ENCODE results near the gene PLAC9.
"Not testable (repeated sequence)": the region's sequence is repeated elsewhere in the genome, so short reads cannot be mapped to it uniquely, and the experiment has no call there.

PLAC9 gene

DNA sequence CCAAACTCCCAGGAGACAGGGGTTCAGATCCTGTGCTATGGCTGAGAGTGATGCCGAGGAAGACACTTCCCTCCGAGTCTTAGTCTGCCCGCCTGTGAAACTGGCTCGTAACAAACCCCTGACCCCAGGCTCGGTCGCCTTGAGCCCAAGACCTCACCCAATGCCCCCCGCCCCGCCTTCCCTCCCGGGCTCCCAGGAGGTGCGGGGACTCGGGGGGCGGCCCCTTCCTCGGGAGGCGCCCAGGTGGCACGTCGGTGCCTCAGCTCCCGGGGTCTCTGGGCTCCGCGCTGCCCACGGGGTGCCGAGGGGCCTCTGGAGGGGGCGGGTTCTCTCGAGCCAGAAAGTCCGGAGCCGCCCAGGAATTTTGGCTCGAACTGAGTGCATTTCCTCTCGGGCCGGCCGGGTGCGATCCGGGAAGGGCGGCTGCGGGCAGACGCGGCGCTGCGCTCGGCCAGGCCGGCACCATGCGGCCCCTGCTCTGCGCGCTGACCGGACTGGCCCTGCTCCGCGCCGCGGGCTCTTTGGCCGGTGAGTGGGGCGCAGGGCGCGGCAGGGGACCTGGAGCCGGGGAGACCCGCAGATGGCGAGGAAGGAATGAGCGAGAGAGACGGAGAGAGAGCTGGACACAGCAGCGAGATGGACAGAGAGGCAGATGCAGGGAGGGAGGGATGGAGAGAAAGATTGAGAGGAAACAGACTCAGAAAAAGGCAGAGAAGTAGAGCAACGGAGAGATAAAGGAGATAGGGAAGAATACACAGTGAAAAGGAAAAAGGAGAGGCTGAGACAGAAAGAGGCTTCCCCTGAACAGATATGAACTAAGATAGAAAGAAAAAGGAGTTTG, at the start of gene PLAC9:
Gene PLAC9, plus strand, starts transcription at position 432 of the 841 bp plus-strand sequence. Its CDS starts 33 bp downstream, at position 465.
- DNase-seq (ENCODE audit: extremely low read depth in 1 of 2, low read depth in 1 of 2), result no peak

GRCh38 chr10:80090121-80090520, 42.4 kb upstream of the PLAC9 start:
- no peak for DNase-seq (ENCODE audit: extremely low read depth in 1 of 2, low read depth in 1 of 2)

DNA sequence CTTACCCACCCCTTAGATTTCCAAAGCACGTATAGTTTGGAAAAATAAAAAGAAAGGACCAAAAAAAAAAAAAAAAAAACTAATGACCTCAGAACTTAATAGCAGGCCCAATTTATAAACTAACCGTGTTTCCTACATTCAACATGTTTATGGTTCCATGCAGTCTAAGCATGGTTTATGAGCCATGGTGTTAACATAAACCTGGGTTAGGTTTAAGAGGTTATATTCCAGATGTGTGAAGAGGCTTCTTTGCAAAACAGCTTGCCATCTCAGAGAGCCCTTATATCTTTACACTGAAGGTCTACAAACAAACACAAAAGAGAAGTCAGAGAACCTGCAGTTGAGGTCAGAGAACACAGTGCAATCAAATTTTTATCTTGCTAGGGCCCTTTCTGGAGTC, 38.3 kb upstream of the PLAC9 start:
- DNase-seq (ENCODE audit: extremely low read depth in 1 of 2, low read depth in 1 of 2), result no peak

DNA sequence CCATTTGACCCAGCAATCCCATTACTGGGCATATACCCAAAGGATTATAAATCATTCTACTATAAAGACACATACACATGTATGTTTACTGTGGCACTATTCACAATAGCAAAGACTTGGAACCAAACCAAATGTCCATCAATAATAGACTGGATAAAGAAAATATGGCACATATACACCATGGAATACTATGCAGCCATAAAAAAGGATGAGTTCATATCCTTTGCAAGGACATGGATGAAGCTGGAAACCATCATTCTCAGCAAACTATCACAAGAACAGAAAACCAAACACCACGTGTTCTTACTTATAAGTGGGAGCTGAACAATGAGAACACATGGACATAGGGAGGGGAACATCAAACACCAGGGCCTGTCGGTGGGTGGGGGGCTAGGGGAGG, 34.3 kb upstream of the PLAC9 start:
- not testable (repeated sequence) for DNase-seq (ENCODE audit: extremely low read depth in 1 of 2, low read depth in 1 of 2)

DNA sequence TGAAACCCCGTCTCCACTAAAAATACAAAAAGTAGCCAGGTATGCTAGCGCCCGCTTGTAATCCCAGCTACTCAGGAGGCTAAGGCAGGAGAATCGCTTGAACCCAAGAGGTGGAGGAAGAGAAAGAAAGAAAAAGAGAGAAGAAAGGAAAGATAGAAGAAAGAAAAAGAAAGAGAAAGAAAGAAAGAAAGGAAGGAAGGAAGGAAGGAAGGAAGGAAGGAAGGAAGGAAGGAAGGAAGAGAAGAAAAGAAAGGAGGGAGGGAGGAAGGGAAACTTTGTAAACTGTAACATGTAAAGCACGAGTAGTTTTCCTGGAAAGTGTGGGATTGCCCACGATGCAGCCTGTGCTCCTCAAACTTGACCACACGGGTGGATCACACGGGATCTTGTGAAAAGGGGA, 33.2 kb upstream of the PLAC9 start:
- DNase-seq (ENCODE audit: extremely low read depth in 1 of 2, low read depth in 1 of 2), result not testable (repeated sequence)

GRCh38 chr10:80100116-80100515, 32.4 kb upstream of the PLAC9 start:
- DNase-seq (ENCODE audit: extremely low read depth in 1 of 2, low read depth in 1 of 2), result no peak

DNA sequence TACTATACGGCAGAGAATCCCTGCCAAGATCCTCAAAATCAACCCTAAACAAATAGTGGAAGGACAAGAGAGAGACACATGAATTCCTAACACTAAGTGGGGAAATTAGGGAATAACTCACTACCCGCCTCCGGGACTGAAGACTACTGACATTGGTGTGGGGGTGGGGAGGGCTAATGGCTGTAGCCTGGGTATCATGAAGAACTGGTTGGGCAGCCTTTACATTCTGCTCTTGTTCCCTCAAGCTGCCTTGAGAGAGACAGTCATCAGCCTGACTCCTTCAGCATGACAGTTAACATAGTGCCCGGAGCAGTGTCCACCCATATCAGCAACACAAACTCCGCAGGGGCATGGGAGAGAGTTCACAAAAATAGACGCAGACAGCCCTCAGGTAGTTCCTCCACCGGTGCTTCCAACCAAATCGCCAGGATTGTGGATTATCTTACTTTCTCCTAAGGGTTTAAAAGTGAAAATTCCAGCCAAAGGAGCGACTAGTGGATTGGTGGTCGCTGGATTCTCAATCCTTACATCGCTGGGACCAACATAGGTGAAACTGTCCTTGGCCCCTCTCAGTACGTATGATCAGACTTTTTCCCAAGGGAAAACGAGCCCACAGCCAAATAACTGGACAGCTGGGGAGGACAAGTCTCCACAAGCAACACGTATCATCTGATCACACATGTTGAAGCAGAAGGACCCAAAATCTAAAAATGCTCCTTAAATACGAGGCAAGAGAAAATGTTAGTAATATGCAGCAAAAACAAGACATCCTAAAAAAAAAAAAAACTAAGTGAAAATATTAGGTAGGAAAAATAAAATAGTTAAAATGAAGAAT, 31.5 kb upstream of the PLAC9 start:
- no peak for DNase-seq (ENCODE audit: extremely low read depth in 1 of 2, low read depth in 1 of 2)

DNA sequence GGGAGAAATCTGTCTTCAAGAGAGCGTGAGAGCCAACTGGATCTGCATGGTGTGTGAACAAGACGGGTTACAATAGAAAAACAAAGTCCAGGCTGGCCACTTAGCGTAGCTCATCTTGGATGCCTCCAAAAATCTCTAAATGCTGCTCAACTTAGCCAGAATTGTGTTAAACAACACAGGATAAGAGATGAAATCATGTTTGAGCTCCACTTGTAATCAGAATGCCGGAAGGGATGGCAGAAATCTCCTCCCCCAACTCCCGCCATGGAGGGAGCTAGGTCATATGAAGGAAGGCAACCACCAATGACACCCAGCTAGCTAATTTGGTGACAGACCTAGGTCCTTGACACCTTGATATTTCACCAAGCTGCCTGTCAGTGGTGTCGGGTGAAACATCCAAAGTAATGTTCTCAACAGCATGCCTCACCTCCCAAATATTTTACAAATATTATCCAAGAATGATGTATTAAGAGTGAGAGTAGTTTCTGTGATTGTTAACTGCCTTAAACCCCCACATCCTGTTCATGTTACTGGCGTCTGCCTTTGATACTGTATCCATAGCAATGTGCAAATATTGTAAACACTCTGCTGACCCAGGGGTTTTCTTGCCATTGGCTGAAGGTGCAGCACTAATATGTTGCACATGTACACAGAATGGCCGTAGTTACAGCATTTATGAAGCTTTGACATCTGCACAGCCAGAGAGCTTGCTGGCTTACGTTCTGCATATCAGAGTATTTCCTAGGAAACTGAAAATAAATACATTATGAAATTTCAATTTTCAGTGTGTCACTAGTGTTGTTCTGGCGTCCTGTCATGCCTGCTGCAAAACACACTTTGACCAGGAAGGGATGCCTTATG, 28.2 kb upstream of the PLAC9 start:
- no peak for DNase-seq (ENCODE audit: extremely low read depth in 1 of 2, low read depth in 1 of 2)

GRCh38 chr10:80108576-80109239, 23.8 kb upstream of the PLAC9 start:
- no peak for DNase-seq (ENCODE audit: extremely low read depth in 1 of 2, low read depth in 1 of 2)

GRCh38 chr10:80110986-80111385, 21.5 kb upstream of the PLAC9 start:
- DNase-seq (ENCODE audit: extremely low read depth in 1 of 2, low read depth in 1 of 2), result no peak

- DNase-seq (ENCODE audit: extremely low read depth in 1 of 2, low read depth in 1 of 2), result no peak
Measured at GRCh38 chr10:80118669-80119068, 13.9 kb upstream of the PLAC9 start.

DNA sequence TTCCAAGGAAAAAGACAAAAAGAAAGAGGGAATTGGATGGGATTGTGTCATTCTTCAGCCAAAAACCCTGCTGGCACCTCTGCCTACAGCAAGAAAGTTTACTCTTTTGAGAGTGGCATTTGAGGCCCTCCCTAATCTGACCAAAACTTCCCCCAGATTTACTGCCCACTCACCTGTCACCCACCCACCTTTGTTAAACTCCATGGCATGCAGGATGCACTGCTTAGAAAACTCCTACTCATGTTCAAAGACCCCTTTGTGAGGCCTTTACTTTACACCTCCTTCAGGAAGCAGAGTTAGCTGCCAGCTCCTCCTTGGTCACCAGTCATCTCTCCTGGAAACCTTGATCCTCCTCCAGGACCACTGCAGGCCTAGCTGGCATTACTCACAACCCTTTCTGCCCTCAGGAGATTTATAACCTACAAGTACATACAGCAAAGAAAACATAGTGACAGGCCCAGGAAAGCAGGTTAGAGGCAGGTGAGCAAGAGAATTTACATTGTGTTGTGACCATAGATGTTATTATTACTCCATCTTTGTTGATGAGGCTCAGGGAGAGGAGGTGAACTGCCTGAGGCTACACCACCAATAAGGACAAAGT, 10.3 kb upstream of the PLAC9 start:
- no peak for DNase-seq (ENCODE audit: extremely low read depth in 1 of 2, low read depth in 1 of 2)

- no peak for DNase-seq (ENCODE audit: extremely low read depth in 1 of 2, low read depth in 1 of 2)
Measured at GRCh38 chr10:80122746-80123145, 9.8 kb upstream of the PLAC9 start.

DNA sequence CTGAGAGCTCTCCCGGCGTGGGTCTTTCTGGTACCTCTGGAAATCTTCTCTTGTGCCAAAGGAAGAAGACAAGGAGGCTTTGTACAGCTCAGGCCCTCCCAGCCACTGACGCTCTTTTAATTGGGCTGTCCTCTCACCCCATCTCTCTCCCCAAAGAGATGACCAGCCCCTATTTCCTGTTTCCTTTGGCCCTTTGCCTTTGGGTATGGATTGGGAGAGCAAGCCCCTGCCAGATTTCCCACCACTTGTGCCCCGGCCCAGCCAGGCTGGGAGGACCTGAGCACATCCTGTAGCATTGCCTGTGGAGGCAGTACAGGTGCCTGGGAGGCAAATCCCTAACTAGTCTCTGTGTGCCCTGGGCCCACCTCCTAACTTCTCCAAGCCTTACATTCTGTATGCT, 5.7 kb upstream of the PLAC9 start:
- no peak for DNase-seq (ENCODE audit: extremely low read depth in 1 of 2, low read depth in 1 of 2)

DNA sequence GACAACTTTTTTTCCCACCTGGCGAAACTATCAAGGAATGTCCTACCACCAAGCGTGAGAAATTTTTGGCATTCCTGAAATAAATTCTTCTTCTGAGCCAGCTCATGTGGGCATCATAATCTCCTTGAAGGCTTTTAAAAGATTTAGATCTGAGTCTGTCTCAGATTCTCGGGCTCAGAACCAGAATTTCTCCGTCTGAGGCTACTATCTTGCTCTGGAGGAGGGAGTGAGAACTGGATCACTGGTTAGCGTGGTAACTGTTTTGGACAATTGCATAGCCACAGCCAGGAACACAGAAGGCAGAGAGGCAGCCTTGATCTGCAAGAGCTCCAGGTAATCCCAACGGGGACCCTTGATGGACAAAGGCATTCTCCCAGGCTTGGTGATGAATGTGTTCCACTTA, 1.0 kb upstream of the PLAC9 start:
- no peak for DNase-seq (ENCODE audit: extremely low read depth in 1 of 2, low read depth in 1 of 2)

GRCh38 chr10:80133206-80133605, 676 bp downstream of the PLAC9 start:
- DNase-seq (ENCODE audit: extremely low read depth in 1 of 2, low read depth in 1 of 2), result no peak

- not testable (repeated sequence) for DNase-seq (ENCODE audit: extremely low read depth in 1 of 2, low read depth in 1 of 2)
Measured at GRCh38 chr10:80133687-80134086, 1.2 kb downstream of the PLAC9 start.

DNA sequence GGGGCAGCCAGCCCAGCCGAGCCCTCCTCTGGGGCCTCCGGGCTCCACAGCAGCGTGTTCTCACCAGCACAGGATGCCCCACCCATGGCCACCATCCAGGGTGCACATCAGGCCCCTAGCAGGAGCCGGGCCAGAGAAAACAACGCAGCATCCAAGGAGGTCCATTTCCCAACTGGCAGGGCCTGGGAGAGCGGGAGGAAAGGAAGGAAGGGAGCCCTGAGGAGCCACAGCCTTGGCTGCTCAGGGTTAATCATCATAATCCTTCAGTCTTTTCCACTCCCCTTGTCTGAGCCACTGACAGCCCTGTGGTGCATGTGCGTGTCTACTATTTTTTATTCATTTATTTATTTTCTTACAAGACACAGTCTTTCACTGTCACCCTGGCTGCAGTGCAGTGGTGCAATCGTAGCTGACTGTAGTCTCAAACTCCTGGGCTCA, 3.6 kb downstream of the PLAC9 start:
- DNase-seq (ENCODE audit: extremely low read depth in 1 of 2, low read depth in 1 of 2), result no peak

GRCh38 chr10:80137031-80137862, 4.7 kb downstream of the PLAC9 start:
- no peak for DNase-seq (ENCODE audit: extremely low read depth in 1 of 2, low read depth in 1 of 2)
